Nephron (organoid): ENCODE results near the gene SNCA.

Experiments used
- H3K27ac Mint-ChIP-seq, 3 experiments: 2 replicates each; pipeline ENCODE4 v1.8.0; 2020; ENCODE audit warnings: mixed read lengths in 3 of 3, mild to moderate bottlenecking in 2 of 3, moderate library complexity in 1 of 3
- H3K27me3 Mint-ChIP-seq: 2 replicates; pipeline ENCODE4 v1.8.0; 2021; ENCODE audit warnings: low read depth, mild to moderate bottlenecking, moderate library complexity, mixed read lengths
- H3K36me3 Mint-ChIP-seq: 2 replicates; pipeline ENCODE4 v1.8.0; 2020; ENCODE audit warnings: low read depth, mixed read lengths
- H3K4me1 Mint-ChIP-seq: 2 replicates; pipeline ENCODE4 v1.8.0; 2020; ENCODE audit warnings: mixed read lengths
- H3K4me3 Mint-ChIP-seq, 3 experiments: 2 replicates each; pipeline ENCODE4 v1.8.0; 2020; ENCODE audit warnings: mild to moderate bottlenecking in 3 of 3, mixed read lengths in 3 of 3, moderate library complexity in 2 of 3
- H3K9me3 Mint-ChIP-seq: 2 replicates; pipeline ENCODE4 v1.8.0; 2020; ENCODE audit warnings: mixed read lengths
- TF ChIP-seq, protein P1 (sequence below), 3 experiments: fragments of 200-600 bp; sonication (generic); IDR thresholded peaks; one replicate each; pipeline ENCODE4 v1.5.0; 2021; ENCODE audit warnings: antibody characterized with exemption in 3 of 3; ENCODE audit not compliant: unreplicated experiment in 3 of 3

The SNCA gene

DNA sequence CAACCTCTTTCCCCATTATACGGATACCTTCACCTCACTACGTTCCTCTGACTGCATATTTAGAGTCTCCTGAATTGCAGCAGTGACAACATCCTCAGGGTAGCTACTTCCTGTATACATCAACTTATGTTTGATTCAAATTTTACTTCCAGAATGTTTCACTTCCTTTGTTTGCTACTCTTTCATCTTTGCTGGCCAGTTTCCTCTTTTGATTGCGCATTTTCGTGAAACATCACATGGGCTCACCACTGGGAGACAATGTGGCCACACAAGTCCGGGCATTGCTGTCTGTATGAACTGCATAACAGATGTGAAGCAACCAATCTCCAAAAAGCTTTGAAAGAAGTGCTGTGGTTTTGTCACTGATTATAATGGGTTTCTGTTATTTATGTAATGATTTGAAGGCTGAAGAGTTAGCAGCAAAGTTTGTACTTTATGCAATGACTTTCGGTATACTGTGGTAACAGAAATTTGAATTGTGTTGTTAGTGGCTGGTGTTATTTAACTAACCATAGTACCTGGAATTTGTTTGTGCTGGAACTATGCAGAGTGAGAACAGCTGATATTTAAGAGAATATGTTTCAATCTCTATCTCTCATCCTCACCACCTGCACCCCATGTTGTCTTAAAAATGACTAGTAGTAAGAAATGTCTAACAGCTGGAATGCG lies 7.4 kb downstream of the SNCA start:
- peaks cover 32% of the 10 kb centered on the region for H3K36me3 Mint-ChIP-seq
- no peaks in the 10 kb centered on the region for H3K4me1 Mint-ChIP-seq
- H3K9me3 Mint-ChIP-seq = no peaks in the 10 kb centered on the region
- no peak overlapping the region for H3K27ac Mint-ChIP-seq
- H3K4me3 Mint-ChIP-seq = no peak overlapping the region
- TF ChIP-seq, protein P1, sequence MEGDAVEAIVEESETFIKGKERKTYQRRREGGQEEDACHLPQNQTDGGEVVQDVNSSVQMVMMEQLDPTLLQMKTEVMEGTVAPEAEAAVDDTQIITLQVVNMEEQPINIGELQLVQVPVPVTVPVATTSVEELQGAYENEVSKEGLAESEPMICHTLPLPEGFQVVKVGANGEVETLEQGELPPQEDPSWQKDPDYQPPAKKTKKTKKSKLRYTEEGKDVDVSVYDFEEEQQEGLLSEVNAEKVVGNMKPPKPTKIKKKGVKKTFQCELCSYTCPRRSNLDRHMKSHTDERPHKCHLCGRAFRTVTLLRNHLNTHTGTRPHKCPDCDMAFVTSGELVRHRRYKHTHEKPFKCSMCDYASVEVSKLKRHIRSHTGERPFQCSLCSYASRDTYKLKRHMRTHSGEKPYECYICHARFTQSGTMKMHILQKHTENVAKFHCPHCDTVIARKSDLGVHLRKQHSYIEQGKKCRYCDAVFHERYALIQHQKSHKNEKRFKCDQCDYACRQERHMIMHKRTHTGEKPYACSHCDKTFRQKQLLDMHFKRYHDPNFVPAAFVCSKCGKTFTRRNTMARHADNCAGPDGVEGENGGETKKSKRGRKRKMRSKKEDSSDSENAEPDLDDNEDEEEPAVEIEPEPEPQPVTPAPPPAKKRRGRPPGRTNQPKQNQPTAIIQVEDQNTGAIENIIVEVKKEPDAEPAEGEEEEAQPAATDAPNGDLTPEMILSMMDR (IDR thresholded peaks at IDR 0.05; ENCODE audit: unreplicated experiment in 3 of 3) = no peak
- H3K27me3 Mint-ChIP-seq = no peaks in the 10 kb centered on the region

DNA sequence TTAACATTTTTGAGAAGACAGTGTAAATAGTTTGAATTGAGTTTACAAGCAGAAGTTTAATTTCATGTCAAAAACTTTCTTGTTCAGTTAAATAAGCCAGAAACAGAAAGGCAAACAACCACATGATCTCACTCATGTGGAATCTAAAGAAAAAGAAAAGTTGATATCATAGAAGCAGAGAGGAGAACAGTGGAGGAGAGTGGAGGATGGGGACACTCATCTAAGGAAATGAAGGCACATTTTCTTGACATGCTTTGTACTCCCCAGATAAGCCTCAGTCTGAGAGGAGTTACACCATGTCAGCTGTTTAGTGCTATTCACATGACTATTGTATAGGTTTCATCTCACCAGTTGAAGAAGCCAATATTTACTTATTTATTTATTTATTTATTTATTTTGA lies 13.5 kb downstream of the SNCA start:
- Mint-ChIP-seq H3K36me3 (peaks cover 28% of the 10 kb centered on the region), H3K4me3 (no peak overlapping the region), H3K27me3 (no peaks in the 10 kb centered on the region), H3K4me1 (no peaks in the 10 kb centered on the region), H3K27ac (no peak overlapping the region), H3K9me3 (no peaks in the 10 kb centered on the region)
- TF ChIP-seq, protein P1 (IDR thresholded peaks at IDR 0.05; ENCODE audit: unreplicated experiment in 3 of 3) = no peak

DNA sequence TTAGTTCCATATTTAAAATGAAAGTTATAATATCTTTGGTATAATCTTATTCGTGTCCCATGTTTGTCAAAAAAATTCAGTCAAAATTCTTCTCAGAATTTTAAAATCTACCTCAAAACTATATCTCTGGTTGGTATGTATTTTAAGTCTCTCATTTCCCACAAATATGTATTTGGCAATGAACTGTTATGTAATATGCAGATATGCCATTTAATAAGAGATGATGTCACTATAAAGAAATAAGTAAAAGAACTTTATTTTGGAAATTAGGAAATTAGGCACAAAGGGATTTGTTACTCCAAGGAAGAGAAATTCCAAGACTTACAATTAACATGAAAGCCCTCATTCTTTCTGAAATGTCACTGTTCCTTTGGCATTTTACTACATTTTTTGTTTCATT lies 15.3 kb downstream of the SNCA start:
- Mint-ChIP-seq H3K9me3 (no peaks in the 10 kb centered on the region), H3K36me3 (peaks cover 23% of the 10 kb centered on the region), H3K27ac (no peak overlapping the region), H3K4me3 (no peak overlapping the region), H3K4me1 (no peaks in the 10 kb centered on the region), H3K27me3 (no peaks in the 10 kb centered on the region)
- TF ChIP-seq, protein P1 (IDR thresholded peaks at IDR 0.05; ENCODE audit: unreplicated experiment in 3 of 3) = no peak

DNA sequence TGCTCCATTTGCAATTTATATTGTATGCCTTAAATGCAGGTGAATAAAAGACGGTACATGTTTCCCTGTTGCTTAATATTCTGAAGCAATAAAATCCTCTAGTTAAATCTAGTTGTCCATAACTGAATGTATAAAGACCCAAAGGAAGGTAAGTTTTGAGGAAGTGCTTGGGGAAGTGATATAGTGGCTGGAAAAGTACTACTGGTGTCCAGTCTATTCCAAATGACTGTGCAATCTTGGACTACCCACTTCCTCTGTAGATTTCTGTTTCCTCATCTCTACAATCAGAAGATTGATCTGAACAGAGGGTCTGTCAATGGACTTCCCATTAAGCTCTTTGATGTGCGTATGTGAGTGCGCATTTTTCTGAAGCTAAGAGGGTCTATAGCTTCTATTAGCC lies 17.0 kb downstream of the SNCA start:
- H3K27me3 Mint-ChIP-seq = no peaks in the 10 kb centered on the region
- H3K4me1 Mint-ChIP-seq = no peaks in the 10 kb centered on the region
- H3K9me3 Mint-ChIP-seq = no peaks in the 10 kb centered on the region
- H3K4me3 Mint-ChIP-seq = no peak overlapping the region
- TF ChIP-seq, protein P1 (IDR thresholded peaks at IDR 0.05; ENCODE audit: unreplicated experiment in 3 of 3) = no peak
- H3K27ac Mint-ChIP-seq = no peak overlapping the region
- H3K36me3 Mint-ChIP-seq = peaks cover 23% of the 10 kb centered on the region

DNA sequence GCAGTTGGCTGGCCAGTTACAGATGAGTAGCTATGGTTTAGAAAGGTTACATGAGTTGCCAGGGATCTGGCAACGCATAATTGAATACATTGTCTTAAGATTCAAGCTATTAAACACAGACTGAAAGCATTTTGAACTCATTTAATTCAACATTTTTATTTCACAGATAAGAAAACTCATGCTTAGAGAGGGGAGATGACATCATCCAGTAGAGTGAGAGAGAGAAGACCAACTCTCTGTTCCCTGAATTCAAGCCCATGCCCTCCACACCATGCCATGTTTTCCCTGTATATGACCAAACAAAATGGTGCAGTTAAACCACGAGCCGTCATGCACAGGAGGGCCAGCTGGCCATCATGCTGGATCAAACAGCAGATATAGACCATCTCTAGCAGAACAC lies 22.6 kb downstream of the SNCA start:
- Mint-ChIP-seq H3K27ac (no peak overlapping the region), H3K36me3 (peaks cover 18% of the 10 kb centered on the region), H3K27me3 (no peaks in the 10 kb centered on the region), H3K4me1 (no peaks in the 10 kb centered on the region), H3K9me3 (no peaks in the 10 kb centered on the region), H3K4me3 (no peak overlapping the region)
- TF ChIP-seq, protein P1 (IDR thresholded peaks at IDR 0.05; ENCODE audit: unreplicated experiment in 3 of 3) = no peak

GRCh38 chr4:89813197-89813596 lies 23.8 kb downstream of the SNCA start:
- no peak overlapping the region for H3K27ac Mint-ChIP-seq
- H3K4me3 Mint-ChIP-seq = no peak overlapping the region

More at GRCh38 chr4:89813197-89813596, 23.8 kb downstream of the SNCA start:
- peaks cover 22% of the 10 kb centered on the region for H3K36me3 Mint-ChIP-seq
- no peaks in the 10 kb centered on the region for H3K27me3 Mint-ChIP-seq
- no peaks in the 10 kb centered on the region for H3K4me1 Mint-ChIP-seq
- no peaks in the 10 kb centered on the region for H3K9me3 Mint-ChIP-seq
- TF ChIP-seq, protein P1 (IDR thresholded peaks at IDR 0.05; ENCODE audit: unreplicated experiment in 3 of 3) = no peak
